HG03565 (cell line): ENCODE measurements around the gene ROBO1.
"Not testable (repeated sequence)": the region's sequence is repeated elsewhere in the genome, so short reads cannot be mapped to it uniquely, and the experiment has no call there.

ENCODE experiments used
- ATAC-seq: cut with Tn5 transposase; IDR thresholded peaks from one replicate; pipeline ENCODE4 v1.9.1; 2021; ENCODE audit warnings: mild to moderate bottlenecking, moderate library complexity; ENCODE audit not compliant: unreplicated experiment

The ROBO1 gene

DNA sequence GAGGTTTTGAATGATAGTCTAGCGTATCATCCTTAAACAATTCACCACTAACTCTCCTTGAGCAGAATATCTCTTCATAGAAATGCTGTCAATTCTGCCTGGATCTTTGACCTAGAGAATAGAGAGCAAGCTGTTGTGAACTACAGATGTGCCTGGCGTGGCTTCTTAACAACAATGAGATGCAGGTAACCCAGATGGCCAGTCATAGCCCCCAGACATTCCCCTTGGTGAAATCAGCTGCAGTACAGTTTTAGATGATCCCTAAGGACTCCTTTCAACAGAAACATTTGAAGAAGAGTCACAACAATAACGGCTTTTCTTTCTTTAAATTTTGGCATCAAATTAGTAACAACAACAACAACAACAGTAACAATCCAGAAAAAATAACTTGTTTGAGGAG, 1041.3 kb downstream of the ROBO1 start:
- no peak for ATAC-seq

GRCh38 chr3:78725703-78726246, 1042.0 kb downstream of the ROBO1 start:
- no peak for ATAC-seq

DNA sequence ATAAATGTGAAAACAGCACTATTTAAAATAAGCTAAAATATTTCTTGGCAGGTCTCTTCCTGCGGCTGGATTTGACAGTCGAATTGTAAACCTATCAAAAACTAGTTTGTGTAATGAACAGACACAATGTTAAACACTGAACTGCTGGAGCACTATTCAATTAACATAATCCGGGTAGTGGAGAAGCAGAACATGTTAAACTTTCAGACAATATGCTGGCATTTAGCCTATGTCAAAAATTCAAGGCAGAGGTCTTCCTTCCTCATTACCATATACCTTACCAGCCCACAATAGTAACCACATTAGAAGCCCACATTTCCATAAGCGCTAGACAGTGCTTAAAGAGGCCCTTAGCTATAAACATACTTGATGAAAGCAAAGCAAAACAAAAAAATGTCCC, 1042.9 kb downstream of the ROBO1 start:
- ATAC-seq: no peak

GRCh38 chr3:78724364-78724763, 1043.4 kb downstream of the ROBO1 start:
- ATAC-seq: not testable (repeated sequence)

- no peak for ATAC-seq
Observed at GRCh38 chr3:78721771-78722543, 1045.8 kb downstream of the ROBO1 start.

DNA sequence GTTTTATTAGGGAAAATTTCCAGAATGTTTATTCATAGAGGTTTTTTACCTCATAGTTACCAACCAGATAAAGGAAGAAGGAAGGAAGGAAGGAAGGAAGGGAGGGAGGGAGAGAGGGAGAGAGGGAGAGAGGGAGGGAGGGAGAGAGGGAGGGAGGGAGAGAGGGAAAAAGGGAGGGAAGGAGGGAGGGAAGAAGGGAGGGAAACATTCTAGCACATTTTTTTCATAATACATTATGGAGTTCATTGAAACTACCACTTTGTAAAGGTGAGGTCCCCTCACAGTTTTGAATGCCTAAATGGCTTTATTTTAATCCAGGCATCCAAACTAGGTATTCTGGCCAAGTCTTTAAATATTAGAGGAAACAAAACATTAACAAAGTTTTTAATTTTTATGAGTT, 1049.1 kb downstream of the ROBO1 start:
- no peak for ATAC-seq

- no peak for ATAC-seq
Observed at GRCh38 chr3:78717041-78717440, 1050.8 kb downstream of the ROBO1 start.

DNA sequence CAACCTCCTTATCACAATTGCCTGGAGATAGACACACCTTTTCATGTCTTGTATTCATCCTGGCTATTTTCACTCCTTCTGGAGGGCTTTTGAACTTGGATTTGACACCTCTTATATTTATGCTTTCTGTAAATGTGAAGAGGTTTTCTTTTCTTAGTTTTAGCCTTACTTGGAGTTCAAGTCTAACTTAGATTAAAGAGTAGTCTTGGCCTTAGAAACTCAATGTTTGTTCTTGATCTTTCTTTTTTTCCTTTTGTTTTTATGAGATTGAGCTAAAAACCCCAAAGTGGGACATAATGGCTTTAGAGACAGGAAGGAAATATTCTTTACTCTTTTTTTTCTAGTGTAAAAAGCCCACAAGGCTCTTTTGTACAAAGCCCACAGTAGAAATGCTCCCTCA, 1054.9 kb downstream of the ROBO1 start:
- no peak for ATAC-seq

DNA sequence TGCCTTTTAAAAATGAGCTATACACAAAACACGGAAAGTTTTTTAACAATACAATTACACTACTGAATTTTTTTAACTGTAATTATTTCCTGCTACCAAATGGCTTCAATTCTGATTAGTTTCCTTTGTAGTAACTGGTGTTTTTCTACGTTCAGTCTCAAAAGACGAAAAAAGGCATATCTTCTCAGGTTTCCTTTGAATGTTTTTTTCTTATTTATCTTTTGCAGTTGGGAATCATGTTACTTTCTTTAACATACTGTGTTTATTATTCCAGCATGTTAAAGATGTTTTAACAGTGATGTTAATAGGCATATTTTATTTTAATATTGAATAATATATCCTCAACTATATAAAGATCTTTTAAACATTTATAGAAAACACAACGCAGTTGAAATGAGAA, 1055.5 kb downstream of the ROBO1 start:
- ATAC-seq: no peak

DNA sequence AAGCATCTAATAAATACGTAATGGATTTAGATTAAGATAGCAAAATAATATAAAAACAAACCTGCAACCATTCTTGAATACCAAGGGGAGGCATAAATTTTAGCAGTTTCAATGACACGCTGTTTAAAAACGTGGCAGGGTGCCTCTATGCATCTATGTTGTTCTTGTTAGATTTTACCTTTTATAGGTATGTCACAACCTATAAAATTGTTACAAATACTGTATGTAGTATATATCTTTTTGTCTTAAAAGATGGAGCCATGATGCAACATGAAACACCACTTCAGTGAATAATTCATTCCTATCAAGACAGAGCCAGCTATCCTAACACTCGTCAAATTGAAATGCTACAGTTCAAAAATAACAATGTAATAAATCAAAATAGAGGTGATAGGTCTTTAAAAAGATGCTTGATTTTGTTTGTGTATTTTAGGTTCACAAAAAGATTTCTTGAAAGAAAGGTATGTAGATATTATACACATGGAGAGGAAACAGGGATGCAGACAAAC, 1059.2 kb downstream of the ROBO1 start:
- ATAC-seq: no peak

DNA sequence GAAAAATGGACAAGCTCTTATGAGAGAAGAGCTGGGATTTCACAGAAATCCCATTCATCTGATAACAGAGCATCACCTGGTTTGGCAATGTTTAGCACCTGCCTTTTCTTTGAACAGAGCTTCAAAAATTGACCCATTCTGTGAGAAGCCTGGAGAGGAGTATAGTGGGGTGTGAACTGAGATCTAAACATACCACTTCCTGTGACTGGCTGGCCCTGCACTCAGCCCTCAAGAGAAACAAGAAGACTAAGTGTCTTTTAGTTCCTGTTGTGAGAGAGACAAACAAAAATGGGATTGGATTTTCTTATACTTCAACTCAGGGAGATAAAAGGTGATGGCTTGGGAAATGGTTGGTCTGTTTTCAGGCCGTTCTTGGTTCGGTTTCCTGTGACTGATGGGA, 1060.2 kb downstream of the ROBO1 start:
- ATAC-seq: no peak

- ATAC-seq: no peak
Observed at GRCh38 chr3:78706906-78707523, 1060.8 kb downstream of the ROBO1 start.

GRCh38 chr3:78703944-78704343, 1063.9 kb downstream of the ROBO1 start:
- ATAC-seq: no peak

DNA sequence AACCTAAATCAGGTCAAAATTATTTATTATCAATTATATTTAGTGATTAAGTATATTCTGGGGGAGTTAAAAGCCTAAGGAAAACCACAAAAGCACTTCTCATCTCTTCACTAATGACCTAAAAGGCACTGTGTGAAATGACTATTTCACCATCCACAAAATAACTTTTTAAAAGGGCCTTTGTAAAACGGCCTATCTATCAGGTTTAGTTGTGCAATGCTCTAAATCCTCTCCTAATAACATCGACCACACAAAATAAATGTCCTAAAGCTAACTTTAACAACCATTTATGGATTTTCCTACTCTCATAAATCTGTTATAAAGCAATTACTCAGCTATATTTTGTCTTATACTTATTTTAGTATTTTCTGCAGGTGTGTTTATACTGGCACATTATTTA, 1066.3 kb downstream of the ROBO1 start:
- no peak for ATAC-seq

DNA sequence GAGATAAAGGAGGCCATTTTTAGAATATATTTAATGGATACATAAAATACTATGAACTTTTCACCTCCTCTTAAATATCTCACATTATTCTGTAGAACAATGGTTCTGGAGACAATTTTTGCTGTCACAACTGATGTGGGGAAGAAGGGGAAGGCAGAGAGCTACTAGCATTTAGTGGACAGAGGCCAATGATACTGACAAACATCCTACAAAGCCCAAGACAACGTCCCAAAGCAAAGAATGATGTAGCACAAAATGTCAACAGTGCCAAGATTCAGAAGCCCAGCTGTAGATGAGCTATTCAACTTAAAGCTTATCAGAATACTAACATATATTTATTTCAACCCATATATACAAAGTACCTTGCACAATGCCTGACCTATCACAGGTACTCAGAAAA, 1069.4 kb downstream of the ROBO1 start:
- no peak for ATAC-seq

- no peak for ATAC-seq
Observed at GRCh38 chr3:78697426-78697825, 1070.4 kb downstream of the ROBO1 start.

GRCh38 chr3:78690766-78691165, 1077.0 kb downstream of the ROBO1 start:
- no peak for ATAC-seq

GRCh38 chr3:78689378-78689777, 1078.4 kb downstream of the ROBO1 start:
- ATAC-seq: no peak

DNA sequence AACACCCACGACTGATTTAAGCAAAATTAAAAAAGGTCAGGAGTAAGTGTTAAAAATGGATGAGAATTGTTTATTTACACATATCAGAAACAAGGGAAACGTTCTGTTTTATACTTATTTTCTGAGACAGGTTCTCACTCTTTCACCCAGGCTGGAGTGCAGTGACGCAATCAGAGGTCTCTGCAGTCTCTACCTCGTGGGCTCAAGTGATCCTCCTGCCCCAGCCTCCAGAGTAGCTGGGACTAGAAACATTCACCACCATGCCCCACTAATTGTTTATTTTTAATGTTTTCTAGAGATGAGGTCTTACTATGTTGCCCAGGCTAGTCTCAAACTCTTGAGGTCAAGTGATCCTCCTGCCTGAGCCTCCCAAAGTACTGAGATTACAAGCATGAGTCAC, 1080.3 kb downstream of the ROBO1 start:
- no peak for ATAC-seq

- ATAC-seq: no peak
Observed at GRCh38 chr3:78683284-78683683, 1084.5 kb downstream of the ROBO1 start.

DNA sequence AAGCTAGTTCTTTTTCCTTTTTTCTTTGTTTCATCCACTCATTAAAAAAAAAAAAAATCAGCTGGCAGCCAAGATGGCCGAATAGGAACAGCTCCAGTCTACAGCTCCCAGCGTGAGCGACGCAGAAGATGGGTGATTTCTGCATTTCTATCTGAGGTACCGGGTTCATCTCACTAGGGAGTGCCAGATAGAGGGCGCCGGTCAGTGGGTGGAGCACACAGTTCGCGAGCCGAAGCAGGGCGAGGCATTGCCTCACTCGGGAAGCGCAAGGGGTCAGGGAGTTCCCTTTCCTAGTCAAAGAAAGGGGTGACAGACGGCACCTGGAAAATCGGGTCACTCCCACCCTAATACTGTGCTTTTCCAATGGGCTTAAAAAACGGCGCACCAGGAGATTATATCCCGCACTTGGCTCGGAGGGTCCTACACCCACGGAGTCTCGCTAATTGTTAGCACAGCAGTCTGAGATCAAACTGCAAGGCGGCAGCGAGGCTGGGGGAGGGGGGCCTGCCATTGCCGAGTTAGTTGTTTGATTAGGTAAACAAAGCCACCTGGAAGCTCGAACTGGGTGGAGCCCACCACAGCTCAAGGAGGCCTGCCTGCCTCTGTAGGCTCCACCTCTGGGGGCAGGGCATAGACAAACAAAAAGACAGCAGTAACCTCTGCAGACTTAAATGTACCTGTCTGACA, 1092.5 kb downstream of the ROBO1 start:
- not testable (repeated sequence) for ATAC-seq

DNA sequence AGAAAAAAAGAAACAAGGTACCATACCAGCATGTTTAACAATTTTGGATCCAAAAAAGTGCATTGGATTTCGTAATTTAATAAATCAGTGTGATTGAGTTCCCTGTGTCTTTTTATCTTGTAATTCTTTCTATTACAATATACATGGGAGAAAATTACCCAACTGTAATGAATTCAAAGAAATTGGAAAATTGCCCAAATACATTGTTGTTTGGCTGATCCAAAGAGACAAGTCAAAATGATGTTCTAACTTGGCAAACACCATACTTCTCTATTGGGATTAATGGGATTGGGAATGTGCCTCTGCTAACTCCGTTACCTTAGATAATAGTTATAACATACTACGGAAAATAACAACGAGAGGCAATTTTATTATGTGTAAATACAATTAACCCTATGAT, 1097.1 kb downstream of the ROBO1 start:
- no peak for ATAC-seq
